IMR-90 (cell line): ENCODE data around the gene TSHZ1. TPM values are rescaled to one million over a fixed set of nuclear protein-coding genes. Genes with fewer than 3 reads are reported as not detected.

ENCODE experiments used
- ATAC-seq: fragments of 200-7000 bp; cut with Tn5 transposase; 2 replicates; pipeline ENCODE4 v1.9.1; 2020; ENCODE audit warnings: low read depth, mild to moderate bottlenecking, moderate library complexity
- BruUV-seq: library from RNA; stranded (reverse); fragments of 400-500 nt; replicated peaks from 2 replicates; lab custom pipeline; 2021; lab: Mats Ljungman, UMichigan
- CTCF ChIA-PET: fragments of 300-600 bp; formaldehyde crosslinking; extraction: SDS; loops from one replicate; lab custom pipeline; 2021; ENCODE audit warnings: antibody characterized with exemption; lab: Yijun Ruan, JAX
- POLR2A ChIA-PET: fragments of 300-600 bp; sonication (Branson Sonifier 250); formaldehyde crosslinking; loops from one replicate; lab custom pipeline; 2022; ENCODE audit warnings: antibody characterized with exemption; ENCODE audit not compliant: unreplicated experiment; lab: Charles Lee
- DNase-seq: peaks from one replicate; pipeline ENCODE4 v3.0.0; 2013
- H2AFZ ChIP-seq: replicated peaks from 2 replicates; pipeline ENCODE3; 2013; ENCODE audit warnings: low read length, mild to moderate bottlenecking; ENCODE audit not compliant: poor library complexity
- H2AK5ac ChIP-seq: 2 replicates; pipeline ENCODE4 v1.6.1; 2013; ENCODE audit warnings: low read depth, low read length, inconsistent platforms
- H2AK9ac ChIP-seq: replicated peaks from 2 replicates; pipeline ENCODE3; 2013; ENCODE audit warnings: mild to moderate bottlenecking, low read depth, low read length, moderate library complexity; ENCODE audit not compliant: poor library complexity
- H2BK120ac ChIP-seq: 2 replicates; pipeline ENCODE4 v1.6.1; 2013; ENCODE audit warnings: low read depth, low read length, inconsistent platforms
- H2BK15ac ChIP-seq: 3 replicates; pipeline ENCODE4 v1.6.1; 2013; ENCODE audit warnings: low read depth, low read length, inconsistent platforms
- H2BK20ac ChIP-seq: 2 replicates; pipeline ENCODE4 v1.6.1; 2013; ENCODE audit warnings: low read depth, mild to moderate bottlenecking, inconsistent platforms, low read length, moderate library complexity
- H2BK5ac ChIP-seq: 2 replicates; pipeline ENCODE4 v1.6.1; 2013; ENCODE audit warnings: mild to moderate bottlenecking, low read depth, low read length, inconsistent platforms; ENCODE audit not compliant: poor library complexity, severe bottlenecking
- H3K14ac ChIP-seq: replicated peaks from 2 replicates; pipeline ENCODE4 v1.6.1; 2013; ENCODE audit warnings: low read depth, low read length, inconsistent platforms
- H3K18ac ChIP-seq: 2 replicates; pipeline ENCODE4 v1.6.1; 2013; ENCODE audit warnings: low read depth, low read length, control low read depth
- H3K23ac ChIP-seq: 2 replicates; pipeline ENCODE4 v1.6.1; 2013; ENCODE audit warnings: low read depth, low read length, inconsistent platforms
- H3K27ac ChIP-seq: 2 replicates; pipeline ENCODE4 v1.5.1; 2013; ENCODE audit warnings: mild to moderate bottlenecking, control low read depth, low read length; ENCODE audit not compliant: insufficient read depth
- H3K27me3 ChIP-seq: 2 replicates; pipeline ENCODE4 v1.6.1; 2013; ENCODE audit warnings: low read length; ENCODE audit not compliant: control insufficient read depth, insufficient read depth
- H3K36me3 ChIP-seq: 2 replicates; pipeline ENCODE4 v1.6.1; 2013; ENCODE audit warnings: low read length, mixed read lengths; ENCODE audit not compliant: control insufficient read depth, insufficient read depth
- H3K4ac ChIP-seq: 2 replicates; pipeline ENCODE4 v1.6.1; 2013; ENCODE audit warnings: low read depth, low read length, inconsistent platforms
- H3K4me1 ChIP-seq: 2 replicates; pipeline ENCODE4 v1.6.1; 2013; ENCODE audit warnings: low read length, mixed read lengths; ENCODE audit not compliant: control insufficient read depth, insufficient read depth
- H3K4me2 ChIP-seq: 2 replicates; pipeline ENCODE4 v1.6.1; 2013; ENCODE audit warnings: low read depth, mild to moderate bottlenecking, control low read depth, low read length, moderate library complexity
- H3K4me3 ChIP-seq: 2 replicates; pipeline ENCODE4 v1.5.1; 2013; ENCODE audit warnings: low read depth, mild to moderate bottlenecking, control low read depth, low read length, moderate library complexity; ENCODE audit not compliant: insufficient read depth
- H3K56ac ChIP-seq: 2 replicates; pipeline ENCODE4 v1.6.1; 2013; ENCODE audit warnings: low read length, inconsistent platforms; ENCODE audit not compliant: insufficient read depth; ENCODE audit errors: extremely low read depth
- H3K79me1 ChIP-seq, 2 experiments: 2 replicates each; pipeline ENCODE4 v1.6.1; 2013; ENCODE audit warnings: low read length in 2 of 2, inconsistent platforms in 1 of 2, low read depth in 1 of 2
- H3K9ac ChIP-seq: 2 replicates; pipeline ENCODE4 v1.6.1; 2013; ENCODE audit warnings: low read depth, low read length, control low read depth
- H3K9me1 ChIP-seq: 2 replicates; pipeline ENCODE4 v1.6.1; 2013; ENCODE audit warnings: low read length, inconsistent platforms; ENCODE audit not compliant: insufficient read depth
- H3K9me3 ChIP-seq: 2 replicates; pipeline ENCODE4 v1.6.1; 2013; ENCODE audit warnings: low read length; ENCODE audit not compliant: control insufficient read depth, insufficient read depth
- H4K20me1 ChIP-seq: 2 replicates; pipeline ENCODE4 v1.6.1; 2013; ENCODE audit warnings: low read length, inconsistent platforms; ENCODE audit not compliant: insufficient read depth
- H4K5ac ChIP-seq: 2 replicates; pipeline ENCODE4 v1.6.1; 2013; ENCODE audit warnings: mild to moderate bottlenecking, low read depth, low read length, control low read depth
- H4K8ac ChIP-seq, 2 experiments: 2 replicates each; pipeline ENCODE4 v1.6.1; 2013; ENCODE audit warnings: low read depth in 2 of 2, low read length in 2 of 2, control low read depth in 1 of 2, inconsistent platforms in 1 of 2
- H4K91ac ChIP-seq: 2 replicates; pipeline ENCODE4 v1.6.1; 2013; ENCODE audit warnings: low read depth, low read length, inconsistent platforms; ENCODE audit not compliant: insufficient read depth
- RAD21 ChIP-seq: IDR thresholded peaks from 2 replicates; pipeline ENCODE4 v1.6.1; 2012; ENCODE audit warnings: low read length, improper control_type of control experiment
- SMC3 ChIP-seq: fragments of 150-350 bp; IDR thresholded peaks from 2 replicates; pipeline ENCODE4 v1.6.1; 2016; ENCODE audit warnings: low read depth, mild to moderate bottlenecking, antibody characterized with exemption, low read length, moderate library complexity
- WGBS, 2 experiments: methylation state at CpG; one replicate each; pipeline versions ENCODE4 v1.1.5 to v1.1.7; 2013; ENCODE audit warnings: missing lambda C conversion rate in 2 of 2; ENCODE audit not compliant: insufficient read length in 1 of 2; ENCODE audit errors: extremely low coverage in 2 of 2; 5-methylcytosine and 5-hydroxymethylcytosine counted together
- dilution Hi-C: fragments of 300-500 bp; cut with HindIII; formaldehyde crosslinking; loops from one replicate; pipeline ENCODE4 v1.14.3; 2018; ENCODE audit warnings: low sequenced_read_pairs; ENCODE audit not compliant: unreplicated experiment
- in situ Hi-C: fragments of 300-500 bp; cut with MboI; formaldehyde crosslinking; loops from 3 replicates; pipeline ENCODE4 v1.14.3; 2019; ENCODE audit warnings: low sequenced_read_pairs, inconsistent platforms, mixed read lengths
- intact Hi-C: fragments of 100-400 bp; cut with micrococcal nuclease; formaldehyde crosslinking; loops from 2 replicates; pipeline ENCODE4 v1.10.0; 2022
- polyA plus RNA-seq, 3 experiments: library from polyadenylated mRNA; depleted of rRNA; stranded (reverse); fragments of >200 nt; gene quantifications; 2 replicates each; pipeline ENCODE4 v1.2.3, GENCODE V29; 2012; ENCODE audit warnings: low replicate concordance in 1 of 3
- total RNA-seq: library from RNA; depleted of rRNA; stranded (reverse); fragments of >200 nt; gene quantifications from 2 replicates; pipeline ENCODE4 v1.2.3, GENCODE V29; 2012

TSHZ1 gene
- total and polyA plus RNA-seq, 2 of the 4 experiments (the other 2 are of a cell fraction), result 7.1 to 10.0 TPM

GRCh38 chr18:75276818-75277609 lies 66.4 kb downstream of the TSHZ1 start:
- Histone ChIP-seq H3K27ac (no peak overlapping the region), H2AFZ (no peak overlapping the region), H2BK20ac (no peak overlapping the region), H3K23ac (peak overlapping the region; percentile 42; the same call in 1 of the 2 replicates), H2BK5ac (no peak overlapping the region), H4K20me1 (no peaks in the 10 kb centered on the region; the same call in 1 of the 2 replicates), H4K5ac (no peak overlapping the region), H3K9me3 (no peaks in the 10 kb centered on the region), H3K4ac (no peak overlapping the region), H2AK5ac (no peak overlapping the region), H2BK120ac (no peak overlapping the region), H2AK9ac (peak overlapping the region; percentile 9), H4K91ac (no peak overlapping the region), H3K14ac (peak overlapping the region; percentile 10; the same call in 1 of the 2 replicates), H4K8ac (no peak overlapping the region), H3K79me1 (peaks cover 24 to 47% of the 10 kb centered on the region in 2 experiments), H3K4me2 (no peak overlapping the region), H3K9me1 (peaks cover 14% of the 10 kb centered on the region), H3K27me3 (no peaks in the 10 kb centered on the region), H3K18ac (no peak overlapping the region), H3K4me3 (no peak overlapping the region), H2BK15ac (no peak overlapping the region), H3K9ac (no peak overlapping the region), H3K4me1 (0 out of 2 replicates have a peak, but pooled peaks cover 1% of the 10 kb centered on the region), H3K36me3 (no peaks in the 10 kb centered on the region), H3K56ac (no peak overlapping the region)
- TF ChIP-seq SMC3 (no peak), RAD21 (0 out of 2 replicates have a peak, but pooled peaks have one; percentile 2)
- intact Hi-C loops, result no loop called here
- dilution Hi-C loops, result no loop called here
- ChIA-PET CTCF (no interaction called here), POLR2A (no interaction called here)
- no TSS peak for BruUV-seq
- in situ Hi-C loops, result no loop called here
- ATAC-seq, result peak; percentile 72
- DNase-seq, result peak; percentile 73
- 93% methylated on average over 3 of the region's 16 CpGs; no CpG with 5 or more reads in 1 of the 2 experiments for WGBS, 2 experiments
